T1000 (cell line): ENCODE measurements around the gene RITA1.
"Not testable (repeated sequence)": the region's sequence is repeated elsewhere in the genome, so short reads cannot be mapped to it uniquely, and the experiment has no call there.

Experiments used
- DNase-seq: peaks from one replicate; lab custom pipeline; 2025; ENCODE audit warnings: mixed read lengths; lab: John Stamatoyannopoulos, UW

Gene RITA1, protein sequence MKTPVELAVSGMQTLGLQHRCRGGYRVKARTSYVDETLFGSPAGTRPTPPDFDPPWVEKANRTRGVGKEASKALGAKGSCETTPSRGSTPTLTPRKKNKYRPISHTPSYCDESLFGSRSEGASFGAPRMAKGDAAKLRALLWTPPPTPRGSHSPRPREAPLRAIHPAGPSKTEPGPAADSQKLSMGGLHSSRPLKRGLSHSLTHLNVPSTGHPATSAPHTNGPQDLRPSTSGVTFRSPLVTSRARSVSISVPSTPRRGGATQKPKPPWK

DNA sequence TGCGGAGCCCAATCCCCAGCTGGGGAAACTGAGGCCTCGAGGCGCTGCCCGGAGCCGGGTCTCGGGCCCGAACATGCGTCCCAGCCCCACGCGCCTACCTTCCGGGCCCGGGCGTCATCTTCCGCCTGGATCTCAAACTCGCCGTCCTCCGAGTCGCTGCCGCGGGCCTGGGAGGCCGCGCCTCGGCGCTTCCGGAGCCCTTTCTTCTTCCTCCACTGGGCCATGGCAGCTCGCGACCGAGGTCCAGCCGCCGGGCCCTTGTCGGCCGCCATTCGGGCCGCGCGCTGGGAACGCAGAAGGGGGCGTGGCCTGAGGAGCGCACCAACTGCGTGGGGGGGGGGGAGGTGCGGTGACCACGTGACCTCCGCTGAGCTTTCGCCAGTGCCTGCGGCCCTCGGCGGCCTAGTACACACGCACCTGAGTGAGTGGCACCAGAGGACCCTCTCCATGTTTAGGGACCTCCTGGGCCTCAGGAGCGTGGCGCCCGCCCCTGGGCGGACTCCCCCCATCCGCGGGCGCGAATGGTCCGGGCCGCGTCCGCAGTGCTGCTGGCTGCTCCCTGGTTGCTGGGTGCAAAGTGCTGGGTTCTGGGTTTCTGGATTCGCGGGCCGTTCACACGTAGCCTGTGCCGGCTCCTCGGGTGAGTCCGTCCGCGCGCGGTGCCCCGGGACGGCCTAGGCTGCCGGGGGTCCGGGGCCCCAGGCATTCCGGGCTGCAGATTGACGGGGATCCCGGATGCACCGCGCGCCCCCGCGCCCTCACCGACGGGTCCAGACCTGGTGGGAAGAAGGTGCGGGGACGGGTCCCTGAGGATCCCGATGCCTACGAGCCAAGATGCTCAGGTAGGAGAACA lies at the start of gene RITA1, which contains the start of gene DDX54:
RITA1 (plus strand) TSS at position 542 of the 853 bp plus-strand sequence. CDS start 1,026 bp downstream, outside the sequence.
DDX54 (minus strand) TSS at position 299 of the 853 bp plus-strand sequence; CDS start at position 272, 27 bp downstream.
- DNase-seq = peak; percentile 74

DNA sequence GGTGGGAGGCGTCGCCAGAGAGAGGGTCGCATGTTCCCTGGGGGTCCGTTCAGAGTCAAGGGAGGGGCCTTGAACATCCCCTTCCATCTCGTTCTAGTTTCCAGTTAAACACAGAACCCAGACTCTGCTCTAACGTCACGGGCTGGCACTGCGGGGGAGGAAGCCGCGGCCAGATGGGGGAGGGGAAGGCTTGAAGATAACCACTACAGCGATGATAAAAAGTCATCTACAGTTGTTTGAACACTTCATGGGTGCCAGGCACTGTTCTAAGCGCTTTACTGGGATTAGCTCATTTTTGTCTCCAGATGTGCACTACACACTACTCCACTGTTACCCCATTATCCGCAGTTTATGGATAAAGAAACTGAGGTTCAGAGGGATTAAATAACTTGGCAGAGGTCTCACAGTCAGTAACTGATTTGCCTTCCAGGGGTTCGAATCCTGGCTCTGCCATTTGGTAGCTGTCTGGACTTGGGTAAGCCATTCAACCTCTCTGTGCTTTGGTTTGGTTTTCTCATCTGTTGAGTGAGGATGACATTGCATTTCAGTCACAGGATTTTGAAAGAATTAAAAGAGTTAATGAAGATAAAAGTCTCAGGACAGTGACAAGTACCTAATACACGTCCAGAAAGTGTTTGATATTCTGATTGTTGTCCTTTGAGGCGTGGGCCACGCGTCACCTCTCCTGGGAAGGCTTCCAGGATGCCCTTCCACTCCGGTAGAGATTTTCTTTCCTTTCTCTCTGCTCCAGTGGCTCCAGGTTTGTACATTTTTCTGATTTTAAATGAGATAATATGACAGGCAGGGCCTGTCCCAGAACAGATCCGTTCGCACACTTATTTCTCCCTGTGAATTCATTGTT lies 49.2 kb upstream of the RITA1 start:
- DNase-seq = no peak

- no peak for DNase-seq
Measured at GRCh38 chr12:113136990-113137511, 48.5 kb upstream of the RITA1 start.

GRCh38 chr12:113137861-113138783 lies 47.4 kb upstream of the RITA1 start:
- no peak for DNase-seq

GRCh38 chr12:113138826-113139225 lies 46.7 kb upstream of the RITA1 start:
- no peak for DNase-seq

DNA sequence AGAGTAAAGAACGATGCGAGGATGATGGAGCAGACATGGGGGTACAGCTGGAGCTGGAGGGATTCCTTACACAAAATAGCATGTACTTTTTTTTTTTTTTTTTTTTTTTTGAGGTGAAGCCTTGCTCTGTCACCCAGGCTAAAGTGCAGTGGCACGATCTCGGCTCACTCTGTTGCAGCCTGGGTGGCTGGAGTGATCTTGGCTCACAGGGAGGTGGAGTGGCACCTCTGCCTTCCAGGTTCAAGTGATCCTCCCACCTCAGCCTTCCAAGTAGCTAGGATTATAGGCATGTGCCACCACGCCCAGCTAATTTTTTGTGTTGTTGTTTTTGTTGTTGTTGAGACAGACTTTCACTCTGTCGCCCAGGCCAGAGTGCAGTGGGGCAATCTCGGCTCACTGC lies 44.8 kb upstream of the RITA1 start:
- DNase-seq = no peak

GRCh38 chr12:113141716-113142115 lies 43.8 kb upstream of the RITA1 start:
- not testable (repeated sequence) for DNase-seq

GRCh38 chr12:113142173-113142885 lies 43.2 kb upstream of the RITA1 start:
- DNase-seq = no peak

GRCh38 chr12:113142886-113143332 lies 42.6 kb upstream of the RITA1 start:
- no peak for DNase-seq

DNA sequence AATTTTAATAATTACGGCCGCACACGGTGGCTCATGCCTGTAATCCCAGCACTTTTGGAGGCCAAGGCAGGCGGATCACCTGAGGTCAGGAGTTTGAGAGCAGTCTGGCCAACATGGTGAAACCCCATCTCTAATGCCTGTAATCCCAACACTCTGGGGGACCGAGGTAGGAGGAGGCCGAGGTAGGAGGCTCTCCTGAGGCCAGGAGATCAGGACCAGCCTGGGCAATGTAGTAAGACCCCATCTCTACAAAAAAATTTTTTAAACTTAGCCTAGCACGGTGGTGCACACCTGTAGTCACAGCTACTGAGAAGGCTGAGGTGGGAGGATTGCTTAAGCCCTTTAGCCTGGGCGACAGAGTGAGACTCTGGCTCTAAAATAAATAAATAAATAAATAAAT lies 41.6 kb upstream of the RITA1 start:
- no peak for DNase-seq

DNA sequence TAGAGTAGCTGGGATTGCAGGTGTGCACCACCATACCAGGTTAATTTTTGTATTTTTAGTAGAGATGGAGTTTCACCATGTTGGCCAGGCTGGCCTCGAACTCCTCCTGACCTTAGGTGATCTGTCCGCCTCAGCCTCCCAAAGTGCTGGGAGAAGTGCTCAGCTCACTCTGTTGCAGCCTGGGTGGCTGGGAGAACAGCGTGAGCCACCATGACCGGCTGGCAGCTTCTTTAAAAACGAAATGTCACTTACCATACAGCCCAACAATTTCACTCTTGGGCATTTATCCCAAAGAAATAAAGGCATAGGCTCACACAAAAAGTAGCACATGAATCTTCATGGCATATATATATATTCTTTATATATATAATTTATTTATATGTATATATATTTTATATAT lies 40.7 kb upstream of the RITA1 start:
- no peak for DNase-seq

- no peak for DNase-seq
Measured at GRCh38 chr12:113145720-113146551, 39.6 kb upstream of the RITA1 start.

GRCh38 chr12:113146999-113147398 lies 38.5 kb upstream of the RITA1 start:
- DNase-seq = no peak

DNA sequence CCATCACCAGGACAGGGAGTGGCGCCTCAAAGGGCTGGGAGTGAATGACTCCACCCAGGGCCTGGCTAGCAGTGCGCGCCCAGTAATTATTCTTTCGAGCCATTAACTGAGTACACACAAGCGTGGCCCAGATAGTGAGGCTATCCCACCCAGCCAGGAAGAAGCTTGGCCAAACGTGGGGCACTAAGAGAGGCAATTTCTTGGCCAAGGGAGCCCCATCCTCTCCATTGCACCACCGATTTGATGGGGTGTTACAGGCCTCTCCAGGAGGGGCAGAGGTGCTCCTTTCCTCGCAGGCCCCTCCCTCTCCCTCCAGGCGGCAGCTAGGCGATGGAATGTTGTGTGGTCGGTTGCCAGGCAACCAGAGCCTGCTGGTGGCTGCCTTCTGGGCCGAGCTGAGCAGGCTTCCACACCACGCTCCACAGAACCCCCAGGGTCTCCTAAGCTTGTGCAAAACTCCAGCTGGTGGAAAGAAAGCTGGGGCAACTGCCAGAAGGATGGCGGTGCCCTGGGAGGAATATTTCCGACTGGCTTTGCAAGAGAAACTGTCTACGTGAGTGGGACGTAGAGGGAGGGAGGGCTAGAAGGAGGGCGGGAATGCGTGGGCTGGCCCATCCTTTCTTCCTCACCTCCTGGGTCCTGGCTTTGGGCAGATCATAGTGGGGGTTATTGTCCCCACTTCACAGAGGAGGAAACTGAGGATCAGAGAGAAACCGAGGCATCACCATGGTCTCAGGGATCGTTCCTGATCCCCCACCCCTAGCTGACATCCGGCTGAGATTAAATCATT lies 36.0 kb upstream of the RITA1 start, which contains the start of gene CFAP73:
CFAP73 (plus strand) TSS at position 364 of the 790 bp plus-strand sequence; CDS start at position 498, 134 bp downstream.
- peak; percentile 77 for DNase-seq

- no peak for DNase-seq
Measured at GRCh38 chr12:113151655-113152054, 33.9 kb upstream of the RITA1 start.

- DNase-seq = no peak
Measured at GRCh38 chr12:113152196-113152834, 33.2 kb upstream of the RITA1 start.
